Lower lobe of right lung (tissue), 2 donors: Measurements from ENCODE around the gene CHCT1. TPM values are rescaled to one million over a fixed set of nuclear protein-coding genes. Genes with fewer than 3 reads are reported as not detected.

Experiments used
- ATAC-seq, 2 donors: fragments of 200-7000 bp; cut with Tn5 transposase; one replicate each; pipeline ENCODE4 v1.9.1; 2020 to 2022; ENCODE audit warnings: mild to moderate bottlenecking in 2 of 2, moderate library complexity in 2 of 2
- DNase-seq: peaks from one replicate; pipeline ENCODE4 v3.0.0-alpha.2; 2020
- H3K27ac ChIP-seq: fragments of 200-600 bp; one replicate; pipeline ENCODE4 v1.8.0; 2022
- H3K27me3 ChIP-seq: fragments of 200-600 bp; one replicate; pipeline ENCODE4 v1.8.0; 2022; ENCODE audit warnings: low read depth
- H3K36me3 ChIP-seq: fragments of 200-600 bp; one replicate; pipeline ENCODE4 v1.8.0; 2022; ENCODE audit warnings: mild to moderate bottlenecking
- H3K4me1 ChIP-seq: fragments of 200-600 bp; one replicate; pipeline ENCODE4 v1.8.0; 2022
- H3K4me3 ChIP-seq: fragments of 200-600 bp; one replicate; pipeline ENCODE4 v1.8.0; 2022; ENCODE audit warnings: mild to moderate bottlenecking
- H3K9me3 ChIP-seq: fragments of 200-600 bp; one replicate; pipeline ENCODE4 v1.8.0; 2022
- intact Hi-C: fragments of 100-400 bp; cut with DNase I; formaldehyde crosslinking; loops from one replicate; pipeline ENCODE4 v1.11.0; 2022
- total RNA-seq: library from RNA; stranded (reverse); fragmentation: NEBNext Ultra II Directional; extraction: Animal tissue kit (Norgen Biotek cat#: 25700); gene quantifications from one replicate; pipeline ENCODE4 v1.2.1, GENCODE V29; 2021
- TF ChIP-seq, protein P1 (sequence below): fragments of 200-600 bp; IDR thresholded peaks from one replicate; pipeline ENCODE4 v1.8.0; 2022; ENCODE audit warnings: antibody characterized with exemption, mild to moderate bottlenecking
- donor health status: DM: no; HTN: yes; CAD: no; lungs with severe emphysema.

The CHCT1 gene
- total RNA-seq, 1 donor from 2014 or later: not detected

DNA sequence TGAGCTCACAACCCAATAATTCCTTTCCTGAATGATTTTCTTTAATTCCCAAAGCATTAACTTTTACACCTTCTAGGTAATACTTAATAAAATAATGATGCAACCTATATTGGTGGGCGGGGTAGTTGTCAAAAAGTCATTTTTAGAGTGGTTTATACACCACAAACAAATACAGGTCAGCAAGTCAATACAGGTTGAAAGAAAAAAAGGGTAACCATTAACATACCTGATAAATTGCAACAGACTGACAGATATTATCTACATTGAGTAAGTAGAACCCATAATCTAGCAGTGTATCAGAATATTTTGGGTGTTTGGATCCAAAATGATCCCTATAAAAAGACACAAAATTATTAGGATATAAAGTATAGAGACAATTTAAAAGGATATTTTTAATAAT, 39.3 kb downstream of the CHCT1 start:
- DNase-seq (no peak), ATAC-seq (no peak)
- intact Hi-C loops: loop anchor here (10.0 kb wide), 1 partner anchor 63 kb away; the partner anchor contains the start of gene APPBP2
- TF ChIP-seq, protein P1, sequence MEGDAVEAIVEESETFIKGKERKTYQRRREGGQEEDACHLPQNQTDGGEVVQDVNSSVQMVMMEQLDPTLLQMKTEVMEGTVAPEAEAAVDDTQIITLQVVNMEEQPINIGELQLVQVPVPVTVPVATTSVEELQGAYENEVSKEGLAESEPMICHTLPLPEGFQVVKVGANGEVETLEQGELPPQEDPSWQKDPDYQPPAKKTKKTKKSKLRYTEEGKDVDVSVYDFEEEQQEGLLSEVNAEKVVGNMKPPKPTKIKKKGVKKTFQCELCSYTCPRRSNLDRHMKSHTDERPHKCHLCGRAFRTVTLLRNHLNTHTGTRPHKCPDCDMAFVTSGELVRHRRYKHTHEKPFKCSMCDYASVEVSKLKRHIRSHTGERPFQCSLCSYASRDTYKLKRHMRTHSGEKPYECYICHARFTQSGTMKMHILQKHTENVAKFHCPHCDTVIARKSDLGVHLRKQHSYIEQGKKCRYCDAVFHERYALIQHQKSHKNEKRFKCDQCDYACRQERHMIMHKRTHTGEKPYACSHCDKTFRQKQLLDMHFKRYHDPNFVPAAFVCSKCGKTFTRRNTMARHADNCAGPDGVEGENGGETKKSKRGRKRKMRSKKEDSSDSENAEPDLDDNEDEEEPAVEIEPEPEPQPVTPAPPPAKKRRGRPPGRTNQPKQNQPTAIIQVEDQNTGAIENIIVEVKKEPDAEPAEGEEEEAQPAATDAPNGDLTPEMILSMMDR: no peak
- H3K36me3 ChIP-seq: peaks cover 99% of the 10 kb centered on the region
- no peaks in the 10 kb centered on the region for H3K4me1 ChIP-seq
- no peak overlapping the region for H3K4me3 ChIP-seq
- no peak overlapping the region for H3K27ac ChIP-seq
- H3K9me3 ChIP-seq: no peaks in the 10 kb centered on the region
- no peaks in the 10 kb centered on the region for H3K27me3 ChIP-seq

DNA sequence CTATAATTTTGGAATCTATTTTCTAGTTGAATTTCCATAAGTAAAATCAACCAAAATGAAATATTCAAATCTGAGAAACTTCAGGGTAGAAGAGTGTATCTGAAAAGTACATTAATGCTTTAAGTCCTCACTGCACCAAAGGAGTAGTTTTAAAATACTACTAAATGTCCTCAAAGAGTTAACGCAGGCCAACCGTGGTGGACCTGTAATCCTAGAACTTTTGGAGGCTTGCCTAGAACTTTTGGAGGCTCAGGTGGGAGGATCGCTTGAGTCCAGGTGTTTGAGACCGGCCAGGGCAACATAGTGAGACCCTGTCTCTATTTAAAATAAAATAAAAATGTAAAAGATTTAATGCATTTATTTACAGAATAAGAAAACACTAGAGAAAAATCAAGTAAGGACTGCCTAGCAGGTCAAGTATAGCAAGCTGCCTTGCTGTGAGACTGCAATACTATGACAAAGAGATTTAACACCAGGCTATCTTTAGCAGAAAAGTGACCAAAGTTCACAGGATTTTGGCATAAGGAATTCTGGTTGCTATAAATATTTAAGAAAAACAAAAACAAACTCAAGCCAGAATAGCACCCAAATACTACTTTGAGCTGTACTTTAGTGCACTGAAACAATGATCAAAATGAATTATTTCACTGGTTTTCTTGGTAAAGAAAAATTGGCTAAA, 41.0 kb downstream of the CHCT1 start:
- peaks cover 5% of the 10 kb centered on the region for H3K4me1 ChIP-seq
- no peaks in the 10 kb centered on the region for H3K9me3 ChIP-seq
- H3K4me3 ChIP-seq: no peak overlapping the region
- ATAC-seq (no peak), DNase-seq (no peak)
- peaks cover 93% of the 10 kb centered on the region for H3K36me3 ChIP-seq
- intact Hi-C loops: loop anchor here (10.0 kb wide), 1 partner anchor 62 kb away; the partner anchor contains the start of gene APPBP2
- TF ChIP-seq, protein P1: no peak
- no peak overlapping the region for H3K27ac ChIP-seq
- no peaks in the 10 kb centered on the region for H3K27me3 ChIP-seq

DNA sequence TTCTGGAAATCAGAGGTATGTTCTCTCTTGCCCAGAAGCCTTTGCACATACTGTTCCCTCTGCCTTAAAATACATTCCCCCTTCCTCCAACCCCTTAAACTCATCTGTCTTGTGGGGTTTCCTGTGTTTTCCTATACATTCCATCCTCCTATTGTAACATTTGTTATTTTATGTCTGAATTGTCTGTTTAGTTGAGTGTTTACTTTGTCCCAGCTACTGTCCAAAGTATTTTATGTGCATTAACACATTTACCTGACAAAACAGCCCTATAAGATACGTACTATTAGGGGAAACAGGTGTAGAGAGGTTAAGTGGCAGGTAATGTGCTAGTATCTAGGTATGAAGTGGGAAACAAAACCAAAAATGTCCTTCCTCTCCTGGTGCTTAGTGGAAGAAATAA, 42.1 kb downstream of the CHCT1 start:
- ATAC-seq (no peak), DNase-seq (no peak)
- no peak overlapping the region for H3K4me3 ChIP-seq
- TF ChIP-seq, protein P1: no peak
- intact Hi-C loops: loop anchor here (10.0 kb wide), 1 partner anchor 60 kb away; the partner anchor contains the start of gene APPBP2
- H3K36me3 ChIP-seq: peaks cover 88% of the 10 kb centered on the region
- H3K9me3 ChIP-seq: no peaks in the 10 kb centered on the region
- H3K4me1 ChIP-seq: peaks cover 11% of the 10 kb centered on the region
- H3K27ac ChIP-seq: no peak overlapping the region
- no peaks in the 10 kb centered on the region for H3K27me3 ChIP-seq

DNA sequence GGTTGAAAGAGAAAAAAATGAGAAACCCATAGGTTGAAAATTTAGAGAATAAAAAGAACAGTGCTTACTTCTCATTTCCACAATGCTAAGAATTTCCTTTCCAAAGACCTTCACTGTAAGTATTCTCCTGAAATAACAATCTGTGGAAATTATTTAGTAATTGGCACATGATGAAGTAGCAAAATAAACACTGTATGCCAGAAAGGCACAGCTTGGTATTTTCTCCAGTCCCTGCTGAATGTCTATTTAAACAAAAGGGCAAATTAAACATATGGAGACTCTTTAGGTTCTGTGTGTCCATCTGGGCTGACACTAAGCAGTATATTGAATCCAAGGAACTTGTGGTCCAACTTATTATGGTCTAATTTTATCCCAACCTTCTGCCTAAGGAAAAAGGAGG, 46.1 kb downstream of the CHCT1 start:
- ATAC-seq (no peak), DNase-seq (no peak)
- Histone ChIP-seq H3K4me3 (no peak overlapping the region), H3K27ac (no peak overlapping the region), H3K4me1 (peaks cover 23% of the 10 kb centered on the region), H3K36me3 (peaks cover 57% of the 10 kb centered on the region), H3K9me3 (no peaks in the 10 kb centered on the region), H3K27me3 (no peaks in the 10 kb centered on the region)
- intact Hi-C loops: loop anchor here (10.0 kb wide), 1 partner anchor 56 kb away; the partner anchor contains the start of gene APPBP2
- TF ChIP-seq, protein P1: no peak

DNA sequence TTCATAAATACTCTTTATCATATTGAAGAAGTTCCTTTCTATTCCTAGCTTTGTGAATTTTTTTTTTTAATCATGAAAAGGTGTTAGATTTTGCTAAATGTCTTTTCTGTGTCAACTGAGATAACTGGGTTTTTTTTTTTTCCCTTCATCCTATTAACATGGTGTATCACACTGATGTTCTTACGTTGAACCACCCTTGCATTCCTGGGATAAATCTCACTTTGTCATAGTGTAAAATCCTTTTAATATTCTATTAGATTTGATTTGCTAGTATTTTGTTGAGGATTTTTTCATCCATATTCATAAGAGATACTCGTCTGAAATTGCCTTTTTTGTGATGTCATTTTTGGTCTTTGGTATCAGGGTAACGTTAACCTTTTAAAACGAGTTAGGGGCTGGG, 49.2 kb downstream of the CHCT1 start:
- Histone ChIP-seq H3K27me3 (no peaks in the 10 kb centered on the region), H3K4me3 (no peak overlapping the region), H3K9me3 (no peaks in the 10 kb centered on the region), H3K4me1 (peaks cover 23% of the 10 kb centered on the region), H3K36me3 (peaks cover 35% of the 10 kb centered on the region), H3K27ac (no peak overlapping the region)
- TF ChIP-seq, protein P1: no peak
- no peak for ATAC-seq
- intact Hi-C loops: no loop called here
- no peak for DNase-seq
